ENCODE measurements around the gene SLC46A3.
"Not testable (repeated sequence)": the region's sequence is repeated elsewhere in the genome, so short reads cannot be mapped to it uniquely, and the experiment has no call there.

DNA sequence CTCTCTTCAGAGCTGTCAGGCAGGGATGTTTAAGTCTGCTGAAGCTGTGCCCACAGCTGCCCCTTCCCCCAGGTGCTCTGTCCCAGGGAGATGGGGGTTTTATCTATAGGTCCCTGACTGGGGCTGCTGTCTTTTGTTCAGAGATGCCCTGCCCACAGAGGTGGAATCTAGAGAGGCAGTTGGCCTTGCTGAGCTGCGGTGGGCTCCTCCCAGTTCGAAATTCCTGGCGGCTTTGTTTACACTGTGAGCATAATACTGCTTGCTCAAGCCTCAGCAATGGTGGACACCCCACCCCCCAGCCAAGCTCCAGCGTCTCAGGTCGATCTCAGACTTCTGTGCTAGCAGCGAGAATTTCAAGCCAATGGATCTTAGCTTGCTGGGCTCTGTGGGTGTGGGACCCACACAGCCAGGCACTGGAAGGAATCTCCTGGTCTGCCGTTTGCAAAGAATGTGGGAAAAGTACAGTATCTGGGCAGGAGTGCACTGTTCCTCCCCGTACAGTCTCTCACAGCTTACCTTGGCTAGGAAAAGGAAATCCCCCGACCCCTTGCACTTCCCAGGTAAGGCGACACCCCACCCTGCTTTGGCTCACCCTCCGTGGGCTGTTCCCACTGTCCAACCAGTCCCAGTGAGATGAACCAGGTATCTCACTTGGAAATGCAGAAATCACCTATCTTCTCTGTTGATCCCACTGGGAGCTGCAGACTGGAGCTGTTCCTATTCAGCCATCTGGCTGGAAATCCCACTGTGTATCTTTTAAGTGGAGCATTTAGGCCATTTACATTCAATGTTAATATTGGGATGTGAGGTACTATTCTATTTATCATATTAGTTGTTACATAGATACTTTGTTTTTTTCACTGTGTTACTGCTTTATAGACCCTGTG, 24.9 kb downstream of the SLC46A3 start:
- TF ChIP-seq, protein P1, sequence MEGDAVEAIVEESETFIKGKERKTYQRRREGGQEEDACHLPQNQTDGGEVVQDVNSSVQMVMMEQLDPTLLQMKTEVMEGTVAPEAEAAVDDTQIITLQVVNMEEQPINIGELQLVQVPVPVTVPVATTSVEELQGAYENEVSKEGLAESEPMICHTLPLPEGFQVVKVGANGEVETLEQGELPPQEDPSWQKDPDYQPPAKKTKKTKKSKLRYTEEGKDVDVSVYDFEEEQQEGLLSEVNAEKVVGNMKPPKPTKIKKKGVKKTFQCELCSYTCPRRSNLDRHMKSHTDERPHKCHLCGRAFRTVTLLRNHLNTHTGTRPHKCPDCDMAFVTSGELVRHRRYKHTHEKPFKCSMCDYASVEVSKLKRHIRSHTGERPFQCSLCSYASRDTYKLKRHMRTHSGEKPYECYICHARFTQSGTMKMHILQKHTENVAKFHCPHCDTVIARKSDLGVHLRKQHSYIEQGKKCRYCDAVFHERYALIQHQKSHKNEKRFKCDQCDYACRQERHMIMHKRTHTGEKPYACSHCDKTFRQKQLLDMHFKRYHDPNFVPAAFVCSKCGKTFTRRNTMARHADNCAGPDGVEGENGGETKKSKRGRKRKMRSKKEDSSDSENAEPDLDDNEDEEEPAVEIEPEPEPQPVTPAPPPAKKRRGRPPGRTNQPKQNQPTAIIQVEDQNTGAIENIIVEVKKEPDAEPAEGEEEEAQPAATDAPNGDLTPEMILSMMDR (conservative IDR thresholded peaks at IDR 0.05) = not testable (repeated sequence)
- not testable (repeated sequence) for TF ChIP-seq ZFX (IDR thresholded peaks at IDR 0.05)

All from C4-2B (cell line).